HG03025 (cell line): Measurements from ENCODE around the gene CYFIP1.

Experiments used
- ATAC-seq: cut with Tn5 transposase; IDR thresholded peaks from one replicate; pipeline ENCODE4 v1.9.1; 2021; ENCODE audit warnings: mild to moderate bottlenecking, moderate library complexity; ENCODE audit not compliant: unreplicated experiment, low FRiP score

CYFIP1 gene

DNA sequence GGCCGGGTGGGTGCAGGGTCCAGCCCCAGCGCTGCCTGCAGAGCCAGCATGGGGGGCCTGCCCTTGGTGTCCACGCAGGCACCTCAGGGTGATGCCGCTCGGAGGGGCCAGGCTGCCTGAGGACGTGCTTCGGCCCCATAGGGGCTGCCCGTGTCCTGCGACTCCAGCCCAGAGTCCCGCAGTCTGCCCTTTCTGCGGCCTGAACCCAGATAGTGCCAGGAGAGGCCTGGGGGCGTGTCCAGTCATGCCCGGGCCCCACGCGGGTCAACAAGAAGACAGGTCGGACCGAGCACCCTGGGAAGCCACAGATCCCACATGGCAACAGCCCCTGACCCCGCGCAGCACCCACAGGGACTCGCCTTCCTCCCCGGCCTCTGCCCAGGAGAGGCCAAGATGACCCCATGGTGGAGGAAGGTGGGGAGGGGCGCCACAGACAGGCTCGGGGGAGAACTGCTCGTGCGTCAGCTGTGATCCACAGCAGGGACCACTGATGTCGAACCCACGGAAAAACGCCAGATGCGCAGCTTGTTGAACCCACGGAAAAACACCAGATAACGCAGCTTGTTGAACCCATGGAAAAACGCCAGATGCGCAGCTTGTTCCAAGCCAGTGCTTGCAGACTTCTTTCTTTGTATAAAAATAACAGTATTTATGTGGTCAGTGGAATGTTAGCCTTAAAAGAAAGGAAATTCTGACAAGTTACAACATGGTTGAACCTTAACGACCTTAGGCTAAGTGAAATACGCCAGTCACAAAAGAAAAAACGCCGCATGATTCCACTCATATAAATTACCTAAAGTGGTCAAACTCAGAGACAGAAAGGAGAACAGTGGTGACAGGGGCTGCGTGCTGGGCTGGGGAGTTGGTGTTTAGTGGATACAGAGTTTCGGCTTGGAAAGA, 28.5 kb downstream of the CYFIP1 start:
- ATAC-seq = no peak

- ATAC-seq = no peak
Observed at GRCh38 chr15:22951031-22951380, 29.2 kb downstream of the CYFIP1 start.

DNA sequence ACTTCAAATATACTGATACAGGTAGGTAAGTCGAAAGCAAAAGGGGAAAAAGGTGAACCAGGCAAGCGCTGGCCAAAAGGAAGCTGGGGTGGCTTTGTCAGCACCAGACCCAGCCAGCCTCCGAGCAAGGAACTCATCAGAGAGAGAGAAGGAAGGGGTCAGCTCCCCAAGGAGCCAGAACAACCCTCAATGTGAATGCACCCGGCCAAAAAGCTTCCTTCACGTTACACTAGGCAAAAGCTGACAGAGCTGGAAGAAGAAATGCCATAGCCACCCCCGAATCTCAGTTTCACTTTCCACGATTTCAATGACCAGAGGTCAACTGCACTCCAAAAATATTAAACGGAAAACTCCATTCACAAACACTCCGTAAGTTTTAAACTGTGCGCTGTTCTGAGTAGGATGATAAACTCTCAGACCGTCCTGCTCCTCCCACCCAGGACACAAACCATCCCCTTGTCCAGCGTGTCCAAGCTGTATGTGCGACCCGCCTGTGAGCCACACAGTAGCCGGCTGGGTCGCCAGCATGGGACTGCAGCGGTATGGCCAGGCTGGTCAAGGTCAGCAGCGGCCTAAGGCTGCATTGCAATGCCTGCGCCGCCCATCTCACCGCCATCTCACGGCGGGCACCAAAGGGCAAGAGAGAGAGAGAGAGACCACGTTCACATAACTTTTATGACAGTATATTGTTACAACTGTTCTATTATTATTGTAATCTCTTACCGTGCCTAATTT, 29.7 kb downstream of the CYFIP1 start:
- no peak for ATAC-seq

DNA sequence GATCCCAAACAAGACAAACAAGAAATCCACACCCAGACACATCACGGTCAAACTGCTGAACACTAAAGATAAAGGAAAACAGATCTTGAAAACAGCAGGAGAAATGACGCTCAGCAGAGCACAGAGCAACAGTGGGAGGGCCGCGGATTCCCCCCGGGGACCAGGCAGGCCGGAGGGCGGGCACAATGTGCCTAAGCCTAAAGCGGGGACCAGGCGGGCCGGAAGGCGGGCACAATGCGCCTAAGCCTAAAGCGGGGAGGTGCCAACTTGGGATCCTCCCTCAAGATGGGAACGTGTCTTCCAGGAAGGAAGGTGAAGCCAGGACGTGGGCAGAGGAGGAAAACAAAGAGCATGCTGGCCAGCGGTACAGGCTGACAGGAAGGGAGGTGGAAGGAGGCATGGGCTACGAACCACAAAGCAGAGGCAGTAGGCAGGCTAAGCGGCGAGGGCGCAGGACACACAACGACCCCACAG, 31.1 kb downstream of the CYFIP1 start:
- ATAC-seq = no peak

GRCh38 chr15:22948056-22948455, 32.1 kb downstream of the CYFIP1 start:
- no peak for ATAC-seq

GRCh38 chr15:22947101-22948000, 32.8 kb downstream of the CYFIP1 start:
- no peak for ATAC-seq

DNA sequence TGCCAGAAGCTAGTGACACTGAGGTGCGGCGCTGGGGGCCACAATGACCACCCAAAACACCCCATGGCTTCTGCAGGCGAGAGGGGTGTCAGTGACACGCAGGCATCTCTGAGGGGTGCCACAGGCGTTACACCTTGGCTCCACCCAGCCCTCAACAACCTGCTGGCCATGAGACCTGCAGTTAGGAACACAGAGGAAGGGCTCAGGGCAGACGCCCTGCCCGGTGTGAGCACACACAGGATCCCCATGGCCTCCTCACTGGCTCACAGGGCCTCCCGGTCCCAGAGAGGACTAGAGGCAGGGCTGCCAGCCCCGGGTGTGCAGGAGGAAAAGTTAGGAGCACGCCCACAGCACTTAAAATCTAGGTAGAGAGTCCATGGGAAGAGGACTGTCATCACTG, 35.1 kb downstream of the CYFIP1 start:
- no peak for ATAC-seq

- no peak for ATAC-seq
Observed at GRCh38 chr15:22944651-22945050, 35.5 kb downstream of the CYFIP1 start.

GRCh38 chr15:22942877-22943276, 37.3 kb downstream of the CYFIP1 start:
- no peak for ATAC-seq

- no peak for ATAC-seq
Observed at GRCh38 chr15:22942306-22942855, 37.8 kb downstream of the CYFIP1 start.

DNA sequence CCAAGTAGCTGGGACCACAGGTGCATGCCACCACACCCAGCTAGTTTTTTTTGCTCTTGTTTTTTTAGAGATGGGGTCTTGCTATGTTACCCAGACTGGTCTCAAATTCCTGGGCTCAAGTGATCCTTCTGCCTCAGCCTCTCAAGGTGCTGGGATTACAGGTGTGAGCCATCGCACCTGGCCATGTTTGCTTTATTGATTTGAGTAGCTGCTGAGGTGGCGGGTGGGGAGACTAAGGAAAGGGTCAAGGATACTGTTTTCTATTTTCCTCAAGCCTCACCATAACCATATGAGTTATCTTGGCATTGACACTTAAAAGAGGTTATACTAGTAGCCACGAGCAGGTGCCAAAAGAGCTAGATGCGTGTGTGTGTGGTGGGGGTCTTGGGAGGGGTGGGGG, 39.0 kb downstream of the CYFIP1 start:
- ATAC-seq = no peak

- ATAC-seq = no peak
Observed at GRCh38 chr15:22939652-22940061, 40.5 kb downstream of the CYFIP1 start.

DNA sequence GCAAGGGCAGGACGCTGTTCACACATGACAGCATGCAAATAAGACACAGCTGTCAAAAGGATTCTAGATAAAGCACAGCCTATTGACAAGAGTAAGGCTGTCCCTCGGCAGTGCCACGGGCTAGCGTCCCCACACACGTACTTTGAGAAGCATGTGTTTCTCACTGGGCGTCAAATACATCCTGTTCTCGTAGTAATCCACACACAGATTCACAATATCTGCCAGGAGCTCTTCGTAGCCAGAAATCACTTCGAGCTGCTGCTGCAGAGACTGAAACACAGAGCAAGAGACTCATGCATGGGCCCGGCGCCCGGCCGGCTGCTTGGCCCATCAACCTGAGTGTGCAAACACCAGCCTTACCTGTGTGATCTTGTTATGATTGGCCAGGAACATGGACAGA, 41.1 kb downstream of the CYFIP1 start:
- no peak for ATAC-seq

DNA sequence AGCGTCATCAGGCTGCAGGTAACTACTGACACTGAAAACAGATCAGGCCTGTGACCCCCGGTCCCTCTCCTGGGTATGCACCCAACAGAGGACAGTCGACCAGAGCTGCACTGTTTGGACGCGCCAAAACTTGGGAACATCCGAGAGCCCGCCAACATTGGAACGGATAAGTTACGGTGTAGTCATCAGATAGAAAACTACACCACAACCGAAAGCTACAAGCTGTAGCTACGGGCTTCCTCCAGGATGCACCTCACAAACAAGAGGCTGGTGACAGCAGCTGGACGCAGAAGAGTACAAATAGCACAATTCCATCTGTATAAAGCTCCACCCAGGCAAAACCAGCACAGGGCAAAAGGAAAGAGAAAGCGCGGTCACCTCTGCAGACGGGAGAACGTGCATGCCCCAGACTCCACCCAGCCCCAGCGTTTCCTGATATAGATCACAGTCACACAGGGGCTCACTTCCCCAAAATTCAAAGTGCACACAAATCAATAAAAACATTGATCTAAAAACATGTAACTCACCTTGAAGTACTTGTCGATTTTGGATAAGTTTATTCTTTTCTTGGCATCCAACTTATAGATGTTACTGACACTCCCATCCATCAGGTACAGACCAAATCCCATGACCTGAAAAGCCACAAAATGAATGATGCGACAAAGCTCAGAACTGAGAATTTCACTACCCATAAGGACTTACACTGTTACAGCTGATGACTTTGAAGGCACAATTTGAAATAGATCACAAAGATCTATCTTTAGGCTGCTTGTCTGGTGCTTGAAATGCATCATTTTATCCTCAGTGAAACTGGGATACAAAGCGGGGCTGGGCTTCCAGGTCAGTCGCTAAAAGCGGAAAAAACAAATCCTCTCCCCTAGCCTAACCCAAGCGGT, 43.3 kb downstream of the CYFIP1 start:
- ATAC-seq = peak; percentile 88

DNA sequence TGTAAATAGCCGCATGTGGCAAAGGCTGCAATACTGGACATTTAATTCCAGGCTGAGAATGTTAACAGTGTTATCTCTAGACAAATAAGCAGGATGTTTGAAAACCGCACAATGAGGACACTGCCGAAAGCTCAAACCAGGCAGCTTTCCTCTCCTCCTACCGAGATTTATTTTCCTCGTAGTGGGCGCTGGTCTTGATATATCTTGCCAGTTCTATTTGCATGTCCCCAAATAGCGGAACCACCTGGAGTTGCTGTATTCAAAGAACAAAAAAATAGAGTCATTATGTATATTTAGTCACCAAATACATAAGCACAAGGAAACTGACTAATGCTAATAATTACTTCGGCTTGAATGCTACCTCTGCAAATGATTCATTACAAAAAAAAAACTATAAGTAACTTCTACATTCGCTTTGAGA, 46.5 kb downstream of the CYFIP1 start:
- no peak for ATAC-seq

DNA sequence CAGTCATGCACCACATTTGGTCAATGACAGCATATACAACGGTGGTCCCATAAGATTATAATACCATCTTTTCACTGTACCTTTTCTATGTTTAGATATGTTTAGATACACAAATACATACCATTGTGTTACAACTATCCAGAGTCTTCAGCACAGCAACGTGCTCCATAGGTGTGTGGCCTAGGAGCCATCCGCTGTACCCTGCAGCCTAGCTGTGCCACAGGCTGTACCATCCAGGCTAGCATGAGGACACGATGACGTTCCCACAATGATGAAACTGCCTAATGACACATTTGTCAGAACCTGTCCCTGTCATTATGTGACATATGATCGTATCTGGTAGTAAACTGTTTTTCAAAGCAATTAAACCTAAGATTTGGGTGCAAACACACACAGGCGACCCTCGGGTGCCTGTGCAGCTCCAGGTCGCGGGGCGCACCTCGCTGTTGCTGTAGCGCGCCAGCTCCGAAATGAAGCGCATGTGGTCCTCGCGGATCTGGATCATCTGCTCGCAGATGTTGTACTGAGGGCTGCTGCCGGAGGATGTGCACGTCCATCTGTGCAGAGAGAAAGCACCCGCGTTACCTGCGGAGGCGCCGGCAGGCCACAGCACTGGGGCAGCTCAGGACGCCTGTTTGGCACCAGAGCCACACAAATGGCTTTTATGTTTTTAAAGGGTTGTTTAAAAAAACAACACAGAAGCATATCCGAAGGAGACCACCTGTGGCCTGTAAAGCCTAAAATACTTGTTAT, 48.2 kb downstream of the CYFIP1 start:
- no peak for ATAC-seq

- no peak for ATAC-seq
Observed at GRCh38 chr15:22930782-22931484, 49.2 kb downstream of the CYFIP1 start.

GRCh38 chr15:22927761-22928160, 52.4 kb downstream of the CYFIP1 start:
- no peak for ATAC-seq
